ENCODE results near the gene ZNF778.

- TF ChIP-seq CTCF (IDR thresholded peaks at IDR 0.05): no peak
- TF ChIP-seq EP300 (IDR thresholded peaks at IDR 0.05; ENCODE audit: borderline replicate concordance in 1 of 2, low read depth in 1 of 2, low read length in 1 of 2): no peak
- TF ChIP-seq MAX (IDR thresholded peaks at IDR 0.05; ENCODE audit: low read depth): no peak
- TF ChIP-seq GATA2 (CRISPR knock-in tag; IDR thresholded peaks at IDR 0.05): no peak
- TF ChIP-seq REST (IDR thresholded peaks at IDR 0.05; ENCODE audit: low read depth, low read length): no peak
- no peak for TF ChIP-seq SIN3A (IDR thresholded peaks at IDR 0.05; ENCODE audit: borderline replicate concordance, low read depth, low read length)
- TF ChIP-seq NRF1 (IDR thresholded peaks at IDR 0.05; ENCODE audit: low read depth, low read length): no peak
- TF ChIP-seq CHD2 (IDR thresholded peaks at IDR 0.05; ENCODE audit: low read length, partially characterized antibody): no peak
- TF ChIP-seq TAF1 (IDR thresholded peaks at IDR 0.05; ENCODE audit: borderline replicate concordance, low read depth, low read length): no peak
- no peak for TF ChIP-seq USF1 (IDR thresholded peaks at IDR 0.05; ENCODE audit: borderline replicate concordance, low read depth)
- no peak for TF ChIP-seq MXI1 (IDR thresholded peaks at IDR 0.05; ENCODE audit: low read depth, low read length)
- TF ChIP-seq EZH2phosphoT487 (IDR thresholded peaks at IDR 0.05; ENCODE audit: borderline replicate concordance, low read depth): no peak
- no peak for TF ChIP-seq POLR2AphosphoS5 (IDR thresholded peaks at IDR 0.05; ENCODE audit: low read depth, low read length)
These were observed 40.8 kb upstream of the ZNF778 start for GRCh38 chr16:89176717-89177116.
